H1 (cell line): ENCODE results near the gene SEMA3C.

Experiments used
- EP300 ChIP-seq, 2 experiments: IDR thresholded peaks; 1 replicate in 1 of 2; 2 replicates in 1 of 2; pipeline ENCODE4 v1.6.1; 2011 to 2012; ENCODE audit warnings: low read depth in 2 of 2, low read length in 2 of 2, mild to moderate bottlenecking in 2 of 2, borderline replicate concordance in 1 of 2, inconsistent platforms in 1 of 2, moderate library complexity in 1 of 2
- EZH2 ChIP-seq: fragments of 200-600 bp; sonication (generic); IDR thresholded peaks from 2 replicates; pipeline ENCODE4 v1.7.1; 2012; ENCODE audit warnings: low read depth, mild to moderate bottlenecking, moderate library complexity, low read length, inconsistent platforms; ENCODE audit not compliant: severe bottlenecking
- GTF2F1 ChIP-seq: IDR thresholded peaks from 2 replicates; pipeline ENCODE4 v1.6.1; 2012; ENCODE audit warnings: low read depth, low read length, improper control_type of control experiment, borderline replicate concordance
- POLR2A ChIP-seq, 2 experiments: IDR thresholded peaks; 1 replicate in 1 of 2; 2 replicates in 1 of 2; pipeline ENCODE4 v1.6.1; 2011; ENCODE audit warnings: low read depth in 2 of 2, low read length in 2 of 2, mild to moderate bottlenecking in 2 of 2; ENCODE audit errors: control extremely low read depth in 1 of 2
- POLR2AphosphoS5 ChIP-seq: IDR thresholded peaks from 2 replicates; pipeline ENCODE4 v1.6.1; 2011; ENCODE audit warnings: low read depth, low read length
- POU5F1 ChIP-seq: IDR thresholded peaks from 2 replicates; pipeline ENCODE4 v1.6.1; 2011; ENCODE audit warnings: low read depth, mild to moderate bottlenecking, low read length, moderate library complexity
- RXRA ChIP-seq: IDR thresholded peaks from 2 replicates; pipeline ENCODE4 v1.6.1; 2011; ENCODE audit warnings: low read depth, mild to moderate bottlenecking, low read length, moderate library complexity; ENCODE audit not compliant: insufficient read depth
- SP2 ChIP-seq: IDR thresholded peaks from 2 replicates; pipeline ENCODE4 v1.6.1; 2012; ENCODE audit warnings: mild to moderate bottlenecking, low read length, inconsistent platforms
- SUZ12 ChIP-seq: fragments of 200-600 bp; sonication (generic); IDR thresholded peaks from 2 replicates; pipeline ENCODE4 v1.6.1; 2012; ENCODE audit warnings: mild to moderate bottlenecking, inconsistent platforms, low read length, moderate library complexity, mixed read lengths
- YY1 ChIP-seq: IDR thresholded peaks from 2 replicates; pipeline ENCODE4 v1.6.1; 2011; ENCODE audit warnings: low read depth, mild to moderate bottlenecking, low read length
- TF ChIP-seq, protein P1 (sequence below), 3 experiments: IDR thresholded peaks; 1 replicate in 2 of 3; 2 replicates in 1 of 3; pipeline versions ENCODE4 v1.5.1 to v1.6.1; 2011; ENCODE audit warnings: low read length in 3 of 3, mild to moderate bottlenecking in 3 of 3, inconsistent platforms in 2 of 3, low read depth in 1 of 3, moderate library complexity in 1 of 3; ENCODE audit not compliant: insufficient read depth in 1 of 3; ENCODE audit errors: control extremely low read depth in 1 of 3
- TF ChIP-seq, protein P2 (sequence below): IDR thresholded peaks from 2 replicates; pipeline ENCODE4 v1.6.1; 2012; ENCODE audit warnings: inconsistent platforms

DNA sequence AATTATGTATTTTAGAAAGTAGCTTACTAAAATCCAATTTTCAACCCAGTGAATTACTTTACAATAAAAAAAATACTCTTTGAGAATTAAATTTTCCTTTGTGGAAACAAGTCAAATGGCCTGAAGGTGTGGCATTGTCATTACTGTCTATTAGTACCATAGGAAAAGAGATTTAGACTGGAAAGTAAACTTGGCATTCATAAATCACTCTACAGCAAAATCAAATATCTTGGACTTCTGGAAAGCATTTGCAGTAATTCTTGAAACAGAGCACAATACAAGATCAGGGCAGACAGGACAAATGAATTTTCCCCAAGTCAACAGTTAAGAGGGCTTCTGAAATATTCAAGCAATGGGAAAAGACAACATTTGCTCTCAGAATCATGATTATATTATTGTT, 28.0 kb upstream of the SEMA3C start:
- TF ChIP-seq POLR2AphosphoS5 (no peak), YY1 (no peak), EP300 (IDR thresholded peaks at IDR 0.05; ENCODE audit: borderline replicate concordance in 1 of 2, low read depth in 2 of 2, low read length in 2 of 2) (no peak), GTF2F1 (no peak), POU5F1 (no peak), POLR2A (IDR thresholded peaks at IDR 0.05; ENCODE audit: control extremely low read depth in 1 of 2, low read depth in 2 of 2, low read length in 2 of 2) (no peak), SUZ12 (no peak), EZH2 (no peak), RXRA (no peak), SP2 (no peak)
- TF ChIP-seq, protein P1, sequence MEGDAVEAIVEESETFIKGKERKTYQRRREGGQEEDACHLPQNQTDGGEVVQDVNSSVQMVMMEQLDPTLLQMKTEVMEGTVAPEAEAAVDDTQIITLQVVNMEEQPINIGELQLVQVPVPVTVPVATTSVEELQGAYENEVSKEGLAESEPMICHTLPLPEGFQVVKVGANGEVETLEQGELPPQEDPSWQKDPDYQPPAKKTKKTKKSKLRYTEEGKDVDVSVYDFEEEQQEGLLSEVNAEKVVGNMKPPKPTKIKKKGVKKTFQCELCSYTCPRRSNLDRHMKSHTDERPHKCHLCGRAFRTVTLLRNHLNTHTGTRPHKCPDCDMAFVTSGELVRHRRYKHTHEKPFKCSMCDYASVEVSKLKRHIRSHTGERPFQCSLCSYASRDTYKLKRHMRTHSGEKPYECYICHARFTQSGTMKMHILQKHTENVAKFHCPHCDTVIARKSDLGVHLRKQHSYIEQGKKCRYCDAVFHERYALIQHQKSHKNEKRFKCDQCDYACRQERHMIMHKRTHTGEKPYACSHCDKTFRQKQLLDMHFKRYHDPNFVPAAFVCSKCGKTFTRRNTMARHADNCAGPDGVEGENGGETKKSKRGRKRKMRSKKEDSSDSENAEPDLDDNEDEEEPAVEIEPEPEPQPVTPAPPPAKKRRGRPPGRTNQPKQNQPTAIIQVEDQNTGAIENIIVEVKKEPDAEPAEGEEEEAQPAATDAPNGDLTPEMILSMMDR (IDR thresholded peaks at IDR 0.05; ENCODE audit: control extremely low read depth in 1 of 3, insufficient read depth in 1 of 3, low read depth in 1 of 3, low read length in 3 of 3) = no peak
- TF ChIP-seq, protein P2, sequence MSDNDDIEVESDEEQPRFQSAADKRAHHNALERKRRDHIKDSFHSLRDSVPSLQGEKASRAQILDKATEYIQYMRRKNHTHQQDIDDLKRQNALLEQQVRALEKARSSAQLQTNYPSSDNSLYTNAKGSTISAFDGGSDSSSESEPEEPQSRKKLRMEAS = no peak
